ENCODE results near the gene ITGAE.
"Not testable (repeated sequence)": the region's sequence is repeated elsewhere in the genome, so short reads cannot be mapped to it uniquely, and the experiment has no call there.

The ITGAE gene

GRCh38 chr17:3723556-3724377 is 77.2 kb downstream of the ITGAE start, which contains the start of gene HASPIN:
Gene HASPIN, plus strand, starts transcription at chr17:3723903. Its CDS starts 33 bp downstream, at chr17:3723936.
- H3K4me3 ChIP-seq (ENCODE audit: low read depth in 1 of 2, low read length in 2 of 2): peak within 1 kb of the TSS; percentile 86 to 91
- H3K27ac ChIP-seq (ENCODE audit: low read length): peak within 1 kb of the TSS; percentile 92
- peaks cover 12 to 18% of the 10 kb centered on the region in 2 donors for H3K4me1 ChIP-seq (ENCODE audit: control insufficient read depth in 1 of 2, insufficient read depth in 2 of 2, low read length in 2 of 2)
- no peaks in the 10 kb centered on the region for H3K27me3 ChIP-seq (ENCODE audit: low read depth, low read length)
- H3K36me3 ChIP-seq (ENCODE audit: control insufficient read depth in 1 of 2, insufficient read depth in 2 of 2, low read length in 2 of 2): peaks cover 0 to 4% of the 10 kb centered on the region in 2 donors
- no peaks in the 10 kb centered on the region for H3K9me3 ChIP-seq (ENCODE audit: control insufficient read depth in 1 of 2, low read length in 2 of 2)

GRCh38 chr17:3723188-3723555 is 77.8 kb downstream of the ITGAE start:
- Histone ChIP-seq H3K9me3 (ENCODE audit: control insufficient read depth in 1 of 2, low read length in 2 of 2) (no peaks in the 10 kb centered on the region), H3K4me3 (ENCODE audit: low read depth in 1 of 2, low read length in 2 of 2) (peak overlapping the region; percentile 86 to 91), H3K27ac (ENCODE audit: low read length) (peak overlapping the region; percentile 92), H3K36me3 (ENCODE audit: control insufficient read depth in 1 of 2, insufficient read depth in 2 of 2, low read length in 2 of 2) (peaks cover 4 to 10% of the 10 kb centered on the region in 2 donors), H3K27me3 (ENCODE audit: low read depth, low read length) (no peaks in the 10 kb centered on the region), H3K4me1 (ENCODE audit: control insufficient read depth in 1 of 2, insufficient read depth in 2 of 2, low read length in 2 of 2) (peaks cover 12 to 20% of the 10 kb centered on the region in 2 donors)

- Histone ChIP-seq H3K36me3 (ENCODE audit: control insufficient read depth in 1 of 2, insufficient read depth in 2 of 2, low read length in 2 of 2) (peaks cover 8 to 14% of the 10 kb centered on the region in 2 donors), H3K9me3 (ENCODE audit: control insufficient read depth in 1 of 2, low read length in 2 of 2) (no peaks in the 10 kb centered on the region), H3K4me1 (ENCODE audit: control insufficient read depth in 1 of 2, insufficient read depth in 2 of 2, low read length in 2 of 2) (peaks cover 12 to 21% of the 10 kb centered on the region in 2 donors), H3K27me3 (ENCODE audit: low read depth, low read length) (no peaks in the 10 kb centered on the region), H3K27ac (ENCODE audit: low read length) (peak overlapping the region; percentile 92), H3K4me3 (ENCODE audit: low read depth in 1 of 2, low read length in 2 of 2) (peak overlapping the region; percentile 86 to 91)
Measured at GRCh38 chr17:3722716-3723115, 78.3 kb downstream of the ITGAE start.

GRCh38 chr17:3719265-3719664 is 81.7 kb downstream of the ITGAE start:
- no peaks in the 10 kb centered on the region for H3K9me3 ChIP-seq (ENCODE audit: control insufficient read depth in 1 of 2, low read length in 2 of 2)
- H3K36me3 ChIP-seq (ENCODE audit: control insufficient read depth in 1 of 2, insufficient read depth in 2 of 2, low read length in 2 of 2): peaks cover 34 to 48% of the 10 kb centered on the region in 2 donors
- H3K27ac ChIP-seq (ENCODE audit: low read length): no peak overlapping the region

GRCh38 chr17:3718201-3718600 is 82.8 kb downstream of the ITGAE start:
- no peak overlapping the region for H3K4me3 ChIP-seq (ENCODE audit: low read depth in 1 of 2, low read length in 2 of 2)
- no peaks in the 10 kb centered on the region for H3K27me3 ChIP-seq (ENCODE audit: low read depth, low read length)
- no peak overlapping the region for H3K27ac ChIP-seq (ENCODE audit: low read length)
- peaks cover 12 to 14% of the 10 kb centered on the region in 2 donors for H3K4me1 ChIP-seq (ENCODE audit: control insufficient read depth in 1 of 2, insufficient read depth in 2 of 2, low read length in 2 of 2)
- H3K36me3 ChIP-seq (ENCODE audit: control insufficient read depth in 1 of 2, insufficient read depth in 2 of 2, low read length in 2 of 2): peaks cover 35 to 50% of the 10 kb centered on the region in 2 donors
- H3K9me3 ChIP-seq (ENCODE audit: control insufficient read depth in 1 of 2, low read length in 2 of 2): no peaks in the 10 kb centered on the region

More at GRCh38 chr17:3719265-3719664, 81.7 kb downstream of the ITGAE start:
- no peak overlapping the region for H3K4me3 ChIP-seq (ENCODE audit: low read depth in 1 of 2, low read length in 2 of 2)
- no peaks in the 10 kb centered on the region for H3K27me3 ChIP-seq (ENCODE audit: low read depth, low read length)
- H3K4me1 ChIP-seq (ENCODE audit: control insufficient read depth in 1 of 2, insufficient read depth in 2 of 2, low read length in 2 of 2): peaks cover 12 to 17% of the 10 kb centered on the region in 2 donors

- H3K9me3 ChIP-seq (ENCODE audit: control insufficient read depth in 1 of 2, low read length in 2 of 2): no peaks in the 10 kb centered on the region
- H3K4me3 ChIP-seq (ENCODE audit: low read depth in 1 of 2, low read length in 2 of 2): no peak overlapping the region
- H3K36me3 ChIP-seq (ENCODE audit: control insufficient read depth in 1 of 2, insufficient read depth in 2 of 2, low read length in 2 of 2): peaks cover 40 to 59% of the 10 kb centered on the region in 2 donors
- peaks cover 4 to 5% of the 10 kb centered on the region in 2 donors for H3K4me1 ChIP-seq (ENCODE audit: control insufficient read depth in 1 of 2, insufficient read depth in 2 of 2, low read length in 2 of 2)
- no peaks in the 10 kb centered on the region for H3K27me3 ChIP-seq (ENCODE audit: low read depth, low read length)
- H3K27ac ChIP-seq (ENCODE audit: low read length): no peak overlapping the region
Measured at GRCh38 chr17:3715296-3715695, 85.7 kb downstream of the ITGAE start.

GRCh38 chr17:3712811-3713463 is 88.1 kb downstream of the ITGAE start:
- no peaks in the 10 kb centered on the region for H3K9me3 ChIP-seq (ENCODE audit: control insufficient read depth in 1 of 2, low read length in 2 of 2)

GRCh38 chr17:3710951-3711383 is 90.0 kb downstream of the ITGAE start:
- Histone ChIP-seq H3K9me3 (ENCODE audit: control insufficient read depth in 1 of 2, low read length in 2 of 2) (no peaks in the 10 kb centered on the region), H3K4me1 (ENCODE audit: control insufficient read depth in 1 of 2, insufficient read depth in 2 of 2, low read length in 2 of 2) (no peaks in the 10 kb centered on the region), H3K27me3 (ENCODE audit: low read depth, low read length) (no peaks in the 10 kb centered on the region), H3K36me3 (ENCODE audit: control insufficient read depth in 1 of 2, insufficient read depth in 2 of 2, low read length in 2 of 2) (peaks cover 17 to 28% of the 10 kb centered on the region in 2 donors), H3K27ac (ENCODE audit: low read length) (no peak overlapping the region), H3K4me3 (ENCODE audit: low read depth in 1 of 2, low read length in 2 of 2) (no peak overlapping the region)

More at GRCh38 chr17:3712811-3713463, 88.1 kb downstream of the ITGAE start:
- Histone ChIP-seq H3K27ac (ENCODE audit: low read length) (no peak overlapping the region), H3K36me3 (ENCODE audit: control insufficient read depth in 1 of 2, insufficient read depth in 2 of 2, low read length in 2 of 2) (peaks cover 34 to 47% of the 10 kb centered on the region in 2 donors), H3K27me3 (ENCODE audit: low read depth, low read length) (no peaks in the 10 kb centered on the region), H3K4me1 (ENCODE audit: control insufficient read depth in 1 of 2, insufficient read depth in 2 of 2, low read length in 2 of 2) (no peaks in the 10 kb centered on the region), H3K4me3 (ENCODE audit: low read depth in 1 of 2, low read length in 2 of 2) (no peak overlapping the region)

- no peak overlapping the region for H3K27ac ChIP-seq (ENCODE audit: low read length)
- peaks cover 5 to 11% of the 10 kb centered on the region in 2 donors for H3K36me3 ChIP-seq (ENCODE audit: control insufficient read depth in 1 of 2, insufficient read depth in 2 of 2, low read length in 2 of 2)
- no peak overlapping the region for H3K4me3 ChIP-seq (ENCODE audit: low read depth in 1 of 2, low read length in 2 of 2)
- H3K9me3 ChIP-seq (ENCODE audit: control insufficient read depth in 1 of 2, low read length in 2 of 2): no peaks in the 10 kb centered on the region
- no peaks in the 10 kb centered on the region for H3K27me3 ChIP-seq (ENCODE audit: low read depth, low read length)
- no peaks in the 10 kb centered on the region for H3K4me1 ChIP-seq (ENCODE audit: control insufficient read depth in 1 of 2, insufficient read depth in 2 of 2, low read length in 2 of 2)
Measured at GRCh38 chr17:3708366-3708765, 92.6 kb downstream of the ITGAE start.

GRCh38 chr17:3705718-3705984 is 95.3 kb downstream of the ITGAE start:
- not testable (repeated sequence) for H3K36me3 ChIP-seq (ENCODE audit: control insufficient read depth in 1 of 2, insufficient read depth in 2 of 2, low read length in 2 of 2); H3K4me3 ChIP-seq (ENCODE audit: low read depth in 1 of 2, low read length in 2 of 2); H3K9me3 ChIP-seq (ENCODE audit: control insufficient read depth in 1 of 2, low read length in 2 of 2); H3K27me3 ChIP-seq (ENCODE audit: low read depth, low read length); H3K4me1 ChIP-seq (ENCODE audit: control insufficient read depth in 1 of 2, insufficient read depth in 2 of 2, low read length in 2 of 2); H3K27ac ChIP-seq (ENCODE audit: low read length)

- Histone ChIP-seq H3K27ac (ENCODE audit: low read length) (no peak overlapping the region), H3K27me3 (ENCODE audit: low read depth, low read length) (no peaks in the 10 kb centered on the region), H3K9me3 (ENCODE audit: control insufficient read depth in 1 of 2, low read length in 2 of 2) (no peaks in the 10 kb centered on the region), H3K36me3 (ENCODE audit: control insufficient read depth in 1 of 2, insufficient read depth in 2 of 2, low read length in 2 of 2) (no peaks in the 10 kb centered on the region), H3K4me3 (ENCODE audit: low read depth in 1 of 2, low read length in 2 of 2) (no peak overlapping the region), H3K4me1 (ENCODE audit: control insufficient read depth in 1 of 2, insufficient read depth in 2 of 2, low read length in 2 of 2) (no peaks in the 10 kb centered on the region)
Measured at GRCh38 chr17:3704931-3705717, 95.9 kb downstream of the ITGAE start.
